ENCODE data around the gene ESYT2. TPM values are rescaled to one million over a fixed set of nuclear protein-coding genes. Genes with fewer than 3 reads are reported as not detected.

The ESYT2 gene
- total RNA-seq, 1 donor from 2014 or later, result 38.1 TPM

- peaks cover 68 to 85% (median 72%) of the 10 kb centered on the region in 3 donors for H3K36me3 ChIP-seq (ENCODE audit: control insufficient read depth in 3 of 3, insufficient read depth in 3 of 3, low read length in 3 of 3)
- no peaks in the 10 kb centered on the region for H3K4me1 ChIP-seq (ENCODE audit: control insufficient read depth in 3 of 3, insufficient read depth in 3 of 3, low read length in 3 of 3)
- H3K4me3 ChIP-seq (ENCODE audit: low read length in 3 of 3), result no peak overlapping the region
- no peaks in the 10 kb centered on the region for H3K27me3 ChIP-seq (ENCODE audit: control insufficient read depth in 3 of 3, insufficient read depth in 3 of 3, low read length in 3 of 3)
- H3K9ac ChIP-seq (ENCODE audit: low read depth in 1 of 3, low read length in 3 of 3), result no peak overlapping the region
- H3K27ac ChIP-seq (ENCODE audit: low read depth, low read length), result no peak overlapping the region
- no peaks in the 10 kb centered on the region for H3K9me3 ChIP-seq (ENCODE audit: control insufficient read depth in 3 of 3, low read length in 3 of 3)
These were observed 89.2 kb downstream of the ESYT2 start for GRCh38 chr7:158740013-158740656.

GRCh38 chr7:158738841-158739240 is 90.5 kb downstream of the ESYT2 start:
- Histone ChIP-seq H3K9ac (ENCODE audit: low read depth in 1 of 3, low read length in 3 of 3) (no peak overlapping the region), H3K27ac (ENCODE audit: low read depth, low read length) (no peak overlapping the region), H3K36me3 (ENCODE audit: control insufficient read depth in 3 of 3, insufficient read depth in 3 of 3, low read length in 3 of 3) (peaks cover 74 to 89% (median 81%) of the 10 kb centered on the region in 3 donors), H3K27me3 (ENCODE audit: control insufficient read depth in 3 of 3, insufficient read depth in 3 of 3, low read length in 3 of 3) (no peaks in the 10 kb centered on the region), H3K4me1 (ENCODE audit: control insufficient read depth in 3 of 3, insufficient read depth in 3 of 3, low read length in 3 of 3) (no peaks in the 10 kb centered on the region), H3K4me3 (ENCODE audit: low read length in 3 of 3) (no peak overlapping the region), H3K9me3 (ENCODE audit: control insufficient read depth in 3 of 3, low read length in 3 of 3) (no peaks in the 10 kb centered on the region)

GRCh38 chr7:158737064-158737695 is 92.1 kb downstream of the ESYT2 start:
- H3K36me3 ChIP-seq (ENCODE audit: control insufficient read depth in 3 of 3, insufficient read depth in 3 of 3, low read length in 3 of 3), result peaks cover 64 to 79% (median 77%) of the 10 kb centered on the region in 3 donors
- H3K4me3 ChIP-seq (ENCODE audit: low read length in 3 of 3), result no peak overlapping the region

GRCh38 chr7:158735935-158736334 is 93.4 kb downstream of the ESYT2 start:
- Histone ChIP-seq H3K9me3 (ENCODE audit: control insufficient read depth in 3 of 3, low read length in 3 of 3) (no peaks in the 10 kb centered on the region), H3K9ac (ENCODE audit: low read depth in 1 of 3, low read length in 3 of 3) (no peak overlapping the region), H3K27ac (ENCODE audit: low read depth, low read length) (no peak overlapping the region), H3K4me1 (ENCODE audit: control insufficient read depth in 3 of 3, insufficient read depth in 3 of 3, low read length in 3 of 3) (no peaks in the 10 kb centered on the region), H3K4me3 (ENCODE audit: low read length in 3 of 3) (no peak overlapping the region), H3K27me3 (ENCODE audit: control insufficient read depth in 3 of 3, insufficient read depth in 3 of 3, low read length in 3 of 3) (no peaks in the 10 kb centered on the region), H3K36me3 (ENCODE audit: control insufficient read depth in 3 of 3, insufficient read depth in 3 of 3, low read length in 3 of 3) (peaks cover 55 to 73% (median 72%) of the 10 kb centered on the region in 3 donors)

More at GRCh38 chr7:158737064-158737695, 92.1 kb downstream of the ESYT2 start:
- no peak overlapping the region for H3K9ac ChIP-seq (ENCODE audit: low read depth in 1 of 3, low read length in 3 of 3)
- no peaks in the 10 kb centered on the region for H3K9me3 ChIP-seq (ENCODE audit: control insufficient read depth in 3 of 3, low read length in 3 of 3)
- no peaks in the 10 kb centered on the region for H3K27me3 ChIP-seq (ENCODE audit: control insufficient read depth in 3 of 3, insufficient read depth in 3 of 3, low read length in 3 of 3)
- no peaks in the 10 kb centered on the region for H3K4me1 ChIP-seq (ENCODE audit: control insufficient read depth in 3 of 3, insufficient read depth in 3 of 3, low read length in 3 of 3)
- no peak overlapping the region for H3K27ac ChIP-seq (ENCODE audit: low read depth, low read length)

- Histone ChIP-seq H3K27me3 (ENCODE audit: control insufficient read depth in 3 of 3, insufficient read depth in 3 of 3, low read length in 3 of 3) (no peaks in the 10 kb centered on the region), H3K27ac (ENCODE audit: low read depth, low read length) (no peak overlapping the region), H3K9me3 (ENCODE audit: control insufficient read depth in 3 of 3, low read length in 3 of 3) (no peaks in the 10 kb centered on the region), H3K9ac (ENCODE audit: low read depth in 1 of 3, low read length in 3 of 3) (no peak overlapping the region), H3K36me3 (ENCODE audit: control insufficient read depth in 3 of 3, insufficient read depth in 3 of 3, low read length in 3 of 3) (peaks cover 50 to 72% (median 68%) of the 10 kb centered on the region in 3 donors), H3K4me1 (ENCODE audit: control insufficient read depth in 3 of 3, insufficient read depth in 3 of 3, low read length in 3 of 3) (no peaks in the 10 kb centered on the region), H3K4me3 (ENCODE audit: low read length in 3 of 3) (no peak overlapping the region)
These were observed 94.4 kb downstream of the ESYT2 start for GRCh38 chr7:158734861-158735260.

- Histone ChIP-seq H3K4me3 (ENCODE audit: low read length in 3 of 3) (no peak overlapping the region), H3K4me1 (ENCODE audit: control insufficient read depth in 3 of 3, insufficient read depth in 3 of 3, low read length in 3 of 3) (no peaks in the 10 kb centered on the region), H3K27ac (ENCODE audit: low read depth, low read length) (no peak overlapping the region), H3K9me3 (ENCODE audit: control insufficient read depth in 3 of 3, low read length in 3 of 3) (no peaks in the 10 kb centered on the region), H3K36me3 (ENCODE audit: control insufficient read depth in 3 of 3, insufficient read depth in 3 of 3, low read length in 3 of 3) (peaks cover 45 to 68% (median 64%) of the 10 kb centered on the region in 3 donors), H3K9ac (ENCODE audit: low read depth in 1 of 3, low read length in 3 of 3) (no peak overlapping the region), H3K27me3 (ENCODE audit: control insufficient read depth in 3 of 3, insufficient read depth in 3 of 3, low read length in 3 of 3) (no peaks in the 10 kb centered on the region)
These were observed 95.4 kb downstream of the ESYT2 start for GRCh38 chr7:158733775-158734494.

- H3K36me3 ChIP-seq (ENCODE audit: control insufficient read depth in 3 of 3, insufficient read depth in 3 of 3, low read length in 3 of 3), result peaks cover 41 to 61% (median 60%) of the 10 kb centered on the region in 3 donors
- no peak overlapping the region for H3K9ac ChIP-seq (ENCODE audit: low read depth in 1 of 3, low read length in 3 of 3)
- H3K4me3 ChIP-seq (ENCODE audit: low read length in 3 of 3), result no peak overlapping the region
- no peak overlapping the region for H3K27ac ChIP-seq (ENCODE audit: low read depth, low read length)
- H3K4me1 ChIP-seq (ENCODE audit: control insufficient read depth in 3 of 3, insufficient read depth in 3 of 3, low read length in 3 of 3), result no peaks in the 10 kb centered on the region
- H3K27me3 ChIP-seq (ENCODE audit: control insufficient read depth in 3 of 3, insufficient read depth in 3 of 3, low read length in 3 of 3), result no peaks in the 10 kb centered on the region
- no peaks in the 10 kb centered on the region for H3K9me3 ChIP-seq (ENCODE audit: control insufficient read depth in 3 of 3, low read length in 3 of 3)
These were observed 96.1 kb downstream of the ESYT2 start for GRCh38 chr7:158733220-158733519.

- H3K27ac ChIP-seq (ENCODE audit: low read depth, low read length), result no peak overlapping the region
- no peak overlapping the region for H3K4me3 ChIP-seq (ENCODE audit: low read length in 3 of 3)
- no peaks in the 10 kb centered on the region for H3K9me3 ChIP-seq (ENCODE audit: control insufficient read depth in 3 of 3, low read length in 3 of 3)
- peaks cover 36 to 57% (median 57%) of the 10 kb centered on the region in 3 donors for H3K36me3 ChIP-seq (ENCODE audit: control insufficient read depth in 3 of 3, insufficient read depth in 3 of 3, low read length in 3 of 3)
- H3K27me3 ChIP-seq (ENCODE audit: control insufficient read depth in 3 of 3, insufficient read depth in 3 of 3, low read length in 3 of 3), result no peaks in the 10 kb centered on the region
- no peaks in the 10 kb centered on the region for H3K4me1 ChIP-seq (ENCODE audit: control insufficient read depth in 3 of 3, insufficient read depth in 3 of 3, low read length in 3 of 3)
- no peak overlapping the region for H3K9ac ChIP-seq (ENCODE audit: low read depth in 1 of 3, low read length in 3 of 3)
These were observed 96.7 kb downstream of the ESYT2 start for GRCh38 chr7:158732494-158733219.

GRCh38 chr7:158731761-158732160 is 97.5 kb downstream of the ESYT2 start:
- no peaks in the 10 kb centered on the region for H3K9me3 ChIP-seq (ENCODE audit: control insufficient read depth in 3 of 3, low read length in 3 of 3)
- H3K27ac ChIP-seq (ENCODE audit: low read depth, low read length), result no peak overlapping the region
- H3K27me3 ChIP-seq (ENCODE audit: control insufficient read depth in 3 of 3, insufficient read depth in 3 of 3, low read length in 3 of 3), result no peaks in the 10 kb centered on the region
- H3K9ac ChIP-seq (ENCODE audit: low read depth in 1 of 3, low read length in 3 of 3), result no peak overlapping the region
- peaks cover 28 to 49% (median 48%) of the 10 kb centered on the region in 3 donors for H3K36me3 ChIP-seq (ENCODE audit: control insufficient read depth in 3 of 3, insufficient read depth in 3 of 3, low read length in 3 of 3)
- H3K4me1 ChIP-seq (ENCODE audit: control insufficient read depth in 3 of 3, insufficient read depth in 3 of 3, low read length in 3 of 3), result no peaks in the 10 kb centered on the region
- H3K4me3 ChIP-seq (ENCODE audit: low read length in 3 of 3), result no peak overlapping the region
